Aorta (tissue), 5 donors: Measurements from ENCODE around the gene BMAL1. TPM values are rescaled to one million over a fixed set of nuclear protein-coding genes. Genes with fewer than 3 reads are reported as not detected.

Experiments
- ATAC-seq: fragments of 200-7000 bp; cut with Tn5 transposase; one replicate; pipeline ENCODE4 v1.9.1; 2022; ENCODE audit warnings: moderate library complexity; ENCODE audit not compliant: low FRiP score
- DNase-seq, 2 donors: peaks; one replicate each; pipeline ENCODE4 v3.0.0-alpha.2; 2020
- H3K27ac ChIP-seq, 2 donors: one replicate each; pipeline ENCODE4 v1.5.1; 2013; ENCODE audit warnings: low read length in 2 of 2, mild to moderate bottlenecking in 2 of 2, moderate library complexity in 2 of 2, control low read depth in 1 of 2, inconsistent platforms in 1 of 2, low read depth in 1 of 2
- H3K27me3 ChIP-seq, 2 donors: one replicate each; pipeline ENCODE4 v1.6.1; 2013; ENCODE audit warnings: control low read depth in 1 of 2, low read length in 1 of 2, mild to moderate bottlenecking in 1 of 2, moderate library complexity in 1 of 2; ENCODE audit not compliant: insufficient read depth in 2 of 2, control insufficient read depth in 1 of 2
- H3K36me3 ChIP-seq, 2 donors: one replicate each; pipeline ENCODE4 v1.6.1; 2013; ENCODE audit warnings: control low read depth in 1 of 2, low read length in 1 of 2, mild to moderate bottlenecking in 1 of 2; ENCODE audit not compliant: insufficient read depth in 2 of 2, control insufficient read depth in 1 of 2
- H3K4me1 ChIP-seq, 2 donors: one replicate each; pipeline ENCODE4 v1.6.1; 2013; ENCODE audit warnings: low read length in 2 of 2, control low read depth in 1 of 2, mild to moderate bottlenecking in 1 of 2, moderate library complexity in 1 of 2; ENCODE audit not compliant: insufficient read depth in 2 of 2, control insufficient read depth in 1 of 2
- H3K4me3 ChIP-seq, 2 donors: one replicate each; pipeline ENCODE4 v1.5.1; 2013; ENCODE audit warnings: low read length in 2 of 2, control low read depth in 1 of 2, mild to moderate bottlenecking in 1 of 2
- H3K9me3 ChIP-seq: one replicate; pipeline ENCODE4 v1.6.1; 2013; ENCODE audit warnings: mild to moderate bottlenecking, low read length; ENCODE audit not compliant: control insufficient read depth
- WGBS, 2 donors: extraction: QIAGEN DNeasy Blood & Tissue Kit; methylation state at CpG; one replicate each; pipeline ENCODE4 v1.1.7; 2013; 5-methylcytosine and 5-hydroxymethylcytosine counted together
- intact Hi-C, 2 donors: fragments of 100-400 bp; cut with DNase I; formaldehyde crosslinking; loops; one replicate each; pipeline versions ENCODE4 v1.14.2 to v1.15.0; 2022
- polyA plus RNA-seq, 2 donors: library from polyadenylated mRNA; stranded (reverse); fragments of 200-250 nt; gene quantifications; one replicate each; pipeline ENCODE4 v1.2.3, GENCODE V29; 2013
- total RNA-seq, 2 donors: library from RNA; stranded (reverse); fragmentation: NEBNext Ultra II Directional; extraction: Animal tissue kit (Norgen Biotek cat#: 25700); gene quantifications; one replicate each; pipeline ENCODE4 v1.2.1, GENCODE V29; 2021
- donor health status: healthy with polysubstance abuse.
- donor health status: Bipolar disorder and iron deficiency.
- donor health status: DM: no; HTN: no; CAD: no.
- donor health status: DM: no; HTN: no; CAD: no.
- donor health status: DM: yes; HTN: yes; CAD: no.

BMAL1 gene
- total and polyA plus RNA-seq, 4 donors, result 11.7 to 38.4 (median 30.3) TPM

DNA sequence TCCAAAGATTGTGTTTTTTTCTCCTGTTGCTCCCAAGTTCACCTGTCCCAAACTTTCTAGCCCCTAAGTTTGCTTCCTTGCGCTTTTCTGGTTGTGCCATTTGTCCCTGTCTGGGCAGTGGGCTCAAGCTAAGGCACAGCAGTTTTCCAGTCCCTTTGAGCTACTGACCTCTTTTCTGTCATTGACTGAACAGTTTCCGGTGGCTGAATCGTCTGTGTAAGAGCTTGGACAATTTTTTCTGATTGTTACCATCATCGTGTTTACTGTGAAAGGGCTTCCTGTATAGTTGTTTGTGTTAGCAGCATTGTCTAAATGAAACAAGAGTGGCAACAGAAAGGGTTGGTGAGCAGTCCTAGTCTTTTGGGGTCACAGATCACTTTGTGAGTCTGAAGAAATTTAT is 49.8 kb downstream of the BMAL1 start:
- intact Hi-C loops, result no loop called here
- Histone ChIP-seq H3K4me3 (no peak overlapping the region), H3K9me3 (no peaks in the 10 kb centered on the region), H3K27me3 (no peaks in the 10 kb centered on the region), H3K27ac (no peak overlapping the region), H3K4me1 (no peaks in the 10 kb centered on the region), H3K36me3 (peaks cover 0 to 2% of the 10 kb centered on the region in 2 donors)
- WGBS, 2 donors, result 75 to 80% methylated on average over 4 of the region's 4 CpGs
- DNase-seq (no peak), ATAC-seq (no peak)

DNA sequence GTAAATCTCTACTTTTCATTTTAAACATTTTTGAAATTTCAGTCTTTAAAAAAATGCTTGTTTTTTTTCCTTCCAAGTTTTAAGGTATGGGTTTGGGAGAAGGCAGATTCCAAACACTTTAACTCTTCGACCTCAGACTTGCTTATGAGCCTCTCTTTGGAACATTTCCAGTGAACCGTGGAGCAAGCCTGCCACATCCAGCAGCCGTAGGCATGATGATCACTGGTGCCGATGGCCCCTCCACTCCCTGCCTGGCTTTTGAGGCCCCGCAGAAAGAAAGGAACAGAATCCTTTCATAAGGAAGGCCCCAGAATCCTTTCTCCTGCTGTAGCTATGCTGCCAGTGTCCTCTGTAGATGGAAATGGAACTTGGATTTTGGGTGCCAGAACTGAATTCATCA is 50.7 kb downstream of the BMAL1 start:
- ATAC-seq (no peak), DNase-seq (no peak)
- Histone ChIP-seq H3K9me3 (no peaks in the 10 kb centered on the region), H3K4me3 (no peak overlapping the region), H3K27ac (no peak overlapping the region), H3K4me1 (no peaks in the 10 kb centered on the region), H3K27me3 (no peaks in the 10 kb centered on the region), H3K36me3 (peaks cover 0 to 2% of the 10 kb centered on the region in 2 donors)
- intact Hi-C loops, result no loop called here
- WGBS, 2 donors, result 80 to 83% methylated on average over 5 of the region's 5 CpGs

DNA sequence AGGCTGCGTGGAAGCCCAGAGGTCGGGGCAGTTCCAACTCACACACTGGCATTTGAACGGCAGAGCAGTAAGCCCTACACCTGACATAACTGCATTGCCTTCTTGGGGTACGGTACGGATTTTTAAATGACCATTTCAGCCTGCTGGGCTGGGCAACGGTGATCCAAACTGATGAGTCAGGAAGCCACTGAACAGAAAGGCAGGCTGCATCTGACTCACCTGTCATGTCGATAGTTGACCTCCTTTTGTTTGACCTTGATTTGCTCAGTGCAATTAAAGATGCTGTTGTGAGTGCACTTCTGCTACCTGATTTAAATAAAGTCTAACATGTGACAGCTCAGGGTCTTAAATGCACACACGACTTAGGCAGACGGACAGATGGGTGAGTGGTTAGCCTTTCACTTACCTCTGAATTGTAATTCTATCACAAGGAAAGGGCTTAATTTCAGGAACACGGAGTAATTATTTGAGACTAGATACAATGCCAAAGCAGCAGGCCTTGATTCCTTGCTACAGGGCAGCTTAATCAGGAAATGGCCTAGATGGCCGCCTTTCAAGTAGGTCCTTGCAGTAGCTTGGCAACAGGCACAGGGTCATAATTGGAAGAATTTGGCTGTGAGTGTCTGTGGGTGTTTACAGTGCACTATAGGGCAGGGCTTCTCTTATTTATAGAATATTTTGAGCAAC is 52.2 kb downstream of the BMAL1 start:
- H3K4me3 ChIP-seq, result no peak overlapping the region
- H3K36me3 ChIP-seq, result peaks cover 0 to 2% of the 10 kb centered on the region in 2 donors
- WGBS, 2 donors, result 91 to 93% methylated on average over 11 of the region's 11 CpGs
- no peaks in the 10 kb centered on the region for H3K4me1 ChIP-seq
- no peaks in the 10 kb centered on the region for H3K27me3 ChIP-seq
- DNase-seq, result no peak
- H3K9me3 ChIP-seq, result no peaks in the 10 kb centered on the region
- H3K27ac ChIP-seq, result no peak overlapping the region
- intact Hi-C loops, result no loop called here
- ATAC-seq, result no peak

DNA sequence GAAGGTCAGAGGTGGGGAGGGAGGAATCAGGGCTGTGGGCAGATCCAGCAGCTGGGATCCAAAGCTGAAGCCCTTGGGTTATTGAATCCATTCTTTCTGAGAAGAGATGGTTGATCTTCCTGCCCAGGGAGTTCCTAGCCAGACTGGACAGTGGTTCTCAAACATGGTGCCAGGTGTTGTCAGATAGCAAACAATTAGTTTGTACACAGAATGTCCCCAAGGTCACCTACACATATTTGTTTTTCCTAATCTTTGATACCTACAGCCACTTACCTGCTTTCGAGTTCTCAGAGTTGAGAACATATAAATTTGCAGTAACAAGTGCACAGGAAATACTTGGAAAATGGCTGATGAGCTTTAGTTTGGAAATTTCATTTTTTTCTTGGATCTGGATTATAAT is 54.5 kb downstream of the BMAL1 start:
- H3K36me3 ChIP-seq, result no peaks in the 10 kb centered on the region
- H3K27ac ChIP-seq, result no peak overlapping the region
- WGBS, 2 donors, result 96 to 98% methylated on average over 1 of the region's 1 CpG
- H3K27me3 ChIP-seq, result no peaks in the 10 kb centered on the region
- no peaks in the 10 kb centered on the region for H3K9me3 ChIP-seq
- ATAC-seq (no peak), DNase-seq (no peak)
- no peaks in the 10 kb centered on the region for H3K4me1 ChIP-seq
- no peak overlapping the region for H3K4me3 ChIP-seq
- intact Hi-C loops, result no loop called here

DNA sequence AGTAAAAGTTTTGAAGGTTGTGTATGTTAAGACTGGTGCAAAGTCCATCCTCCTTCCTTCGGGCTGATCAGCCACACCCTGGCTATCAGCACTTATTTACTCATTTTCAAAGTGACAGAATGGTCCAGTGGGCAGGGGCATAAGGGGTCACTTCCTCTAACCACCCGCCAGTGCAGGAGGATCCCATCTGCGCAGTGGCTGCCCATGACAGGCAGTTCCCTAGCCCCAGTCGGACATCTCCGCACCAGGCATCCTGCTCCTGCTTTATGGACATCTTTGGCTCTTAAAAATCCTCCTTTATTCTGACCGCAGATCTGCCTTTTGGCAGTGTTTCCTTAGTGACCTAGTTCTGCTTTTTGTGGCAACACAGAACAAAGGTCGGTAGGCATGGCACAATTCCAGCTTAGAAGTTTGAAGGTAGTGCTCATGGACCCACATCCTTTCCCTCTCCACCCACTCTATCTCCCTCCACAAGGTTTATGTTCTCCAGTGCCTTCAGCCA is 55.9 kb downstream of the BMAL1 start:
- peaks cover 0 to under 1% of the 10 kb centered on the region in 2 donors for H3K4me1 ChIP-seq
- no peak overlapping the region for H3K4me3 ChIP-seq
- intact Hi-C loops, result no loop called here
- no peaks in the 10 kb centered on the region for H3K9me3 ChIP-seq
- WGBS, 2 donors, result 71 to 72% methylated on average over 7 of the region's 7 CpGs
- DNase-seq, result no peak
- H3K27me3 ChIP-seq, result no peaks in the 10 kb centered on the region
- H3K36me3 ChIP-seq, result no peaks in the 10 kb centered on the region
- ATAC-seq, result no peak
- H3K27ac ChIP-seq, result no peak overlapping the region

DNA sequence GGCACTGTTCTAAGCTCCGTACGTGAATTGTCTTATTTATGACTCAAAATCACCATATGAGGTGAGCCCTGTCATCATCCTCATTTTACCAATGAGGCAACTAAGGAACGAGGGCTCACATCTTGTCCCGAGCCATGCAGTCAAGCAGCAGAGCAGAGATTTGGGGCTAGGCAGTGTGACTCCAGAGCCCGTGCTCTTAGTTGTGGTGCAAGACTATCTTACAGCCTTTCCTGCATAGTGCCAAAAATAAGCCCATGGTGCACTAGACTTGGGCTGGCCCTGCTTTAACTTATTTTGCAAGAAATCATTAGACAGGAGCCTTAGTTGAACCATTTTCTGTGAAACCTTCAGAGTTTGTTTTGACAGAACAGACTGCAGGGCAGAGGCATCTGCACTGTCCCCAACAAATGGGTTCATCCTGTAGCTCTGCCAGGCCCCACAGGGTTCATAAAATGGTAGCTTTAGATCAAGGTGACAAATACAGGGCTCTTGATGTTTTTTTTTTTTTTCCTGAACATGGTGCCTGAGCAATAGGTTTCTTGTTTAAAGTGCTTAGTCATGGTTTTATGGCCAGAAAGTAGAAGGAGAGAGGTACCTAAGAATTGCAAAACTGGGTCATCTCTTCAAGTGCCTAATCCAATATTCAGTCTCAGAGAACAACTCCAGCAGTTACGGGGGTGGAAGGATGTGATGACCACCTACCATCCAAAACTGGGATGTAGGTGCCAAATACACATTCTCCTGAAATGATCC is 56.6 kb downstream of the BMAL1 start:
- ATAC-seq, result no peak
- intact Hi-C loops, result loop anchor here in 1 of 2 donors (2.0 kb wide), 1 partner anchor 123 kb away; no protein-coding TSS in a partner anchor
- Histone ChIP-seq H3K9me3 (no peaks in the 10 kb centered on the region), H3K4me3 (no peak overlapping the region), H3K27ac (no peak overlapping the region), H3K27me3 (no peaks in the 10 kb centered on the region), H3K36me3 (no peaks in the 10 kb centered on the region), H3K4me1 (peaks cover 0 to 2% of the 10 kb centered on the region in 2 donors)
- no peak for DNase-seq
- WGBS, 2 donors, result 78 to 91% methylated on average over 6 of the region's 6 CpGs

DNA sequence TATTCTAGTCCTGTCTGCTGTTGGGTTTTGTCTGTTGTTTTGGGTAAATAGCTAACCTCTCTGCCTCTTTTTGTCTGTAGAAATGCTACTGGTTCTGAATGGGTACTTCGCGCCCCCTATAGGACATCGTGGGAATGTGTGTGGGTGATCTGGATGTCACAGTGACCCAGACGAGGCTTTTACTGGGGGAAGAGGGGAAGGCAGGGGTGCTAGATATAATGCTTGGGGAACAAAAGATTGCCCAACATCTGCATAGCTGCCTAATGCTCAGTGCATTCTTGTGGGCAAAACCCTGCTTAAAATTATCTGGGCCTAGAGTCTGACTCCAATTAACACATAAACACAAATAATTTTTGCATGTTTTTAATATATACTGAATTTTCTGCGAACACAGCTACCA is 57.7 kb downstream of the BMAL1 start:
- Histone ChIP-seq H3K36me3 (no peaks in the 10 kb centered on the region), H3K4me3 (no peak overlapping the region), H3K9me3 (no peaks in the 10 kb centered on the region), H3K4me1 (peaks cover 0 to 2% of the 10 kb centered on the region in 2 donors), H3K27ac (no peak overlapping the region), H3K27me3 (no peaks in the 10 kb centered on the region)
- intact Hi-C loops, result loop anchor here in 1 of 2 donors (2.0 to 5.0 kb wide), 3 partner anchors 125 to 373 kb away; partner anchors contain the start of gene BTBD10
- DNase-seq (peak in 1 of 2 donors; percentile 64), ATAC-seq (no peak)
- 24 to 27% methylated on average over 5 of the region's 5 CpGs for WGBS, 2 donors

DNA sequence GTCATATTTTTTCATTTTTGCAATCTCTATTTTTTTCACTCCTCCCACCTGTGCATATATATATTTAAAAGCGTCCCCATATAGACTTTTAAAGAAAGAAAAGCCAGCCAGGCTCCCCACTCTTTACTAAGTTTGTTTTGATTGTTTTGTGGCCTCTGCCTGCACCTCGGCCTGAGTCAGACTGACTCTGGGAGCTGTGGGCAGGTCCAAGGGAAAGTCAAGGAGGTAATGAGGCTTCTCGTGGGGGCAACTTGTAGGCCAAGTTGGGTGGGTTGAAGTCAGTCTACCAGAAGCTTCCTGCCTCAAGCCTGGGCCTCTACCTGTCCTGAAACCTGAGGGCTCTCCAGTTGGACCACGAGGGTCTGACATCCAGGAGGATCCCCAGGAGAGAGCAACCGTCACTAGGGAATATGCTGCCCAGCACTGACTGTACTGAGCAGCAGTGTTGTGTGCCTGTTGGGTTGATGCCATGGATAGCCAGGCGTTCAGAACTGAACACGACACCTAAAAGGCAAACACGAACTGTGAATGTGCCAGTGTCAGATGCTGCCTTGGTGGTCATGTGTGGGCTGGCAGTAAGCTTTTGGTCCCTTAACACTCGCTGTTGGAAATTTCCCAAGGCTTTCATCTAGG is 58.8 kb downstream of the BMAL1 start:
- 79 to 80% methylated on average over 9 of the region's 9 CpGs for WGBS, 2 donors
- Histone ChIP-seq H3K4me1 (peaks cover 0 to 2% of the 10 kb centered on the region in 2 donors), H3K36me3 (no peaks in the 10 kb centered on the region), H3K9me3 (no peaks in the 10 kb centered on the region), H3K27me3 (no peaks in the 10 kb centered on the region), H3K4me3 (no peak overlapping the region), H3K27ac (no peak overlapping the region)
- no peak for DNase-seq
- ATAC-seq, result no peak
- intact Hi-C loops, result loop anchor here in 1 of 2 donors (5.0 kb wide), 2 partner anchors 126 to 374 kb away; partner anchors contain the start of gene BTBD10
